Measurements from ENCODE around the gene ZMAT3.
A peak's percentile ranks its signal among the peaks of the same experiment; 100 is the strongest.

The ZMAT3 gene

DNA sequence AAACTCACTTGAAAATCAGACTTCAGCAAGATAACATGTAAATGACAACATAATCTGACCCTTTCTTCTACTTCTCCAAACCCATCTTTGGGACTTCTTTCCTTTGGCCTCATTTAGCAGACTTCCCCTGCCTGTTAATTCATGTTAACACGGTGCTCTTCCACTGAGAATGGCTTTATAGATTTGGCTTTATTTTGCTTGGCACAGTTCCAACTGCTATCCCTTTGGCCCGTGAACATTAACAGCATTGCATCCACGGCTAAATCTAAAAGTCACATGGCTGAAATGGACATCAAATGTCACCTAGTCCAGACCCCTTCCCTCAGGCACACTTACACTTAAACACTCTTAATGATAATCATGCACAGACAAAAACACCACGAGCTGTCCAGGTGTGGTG is 3.8 kb downstream of the ZMAT3 start:
- H3K9me3 ChIP-seq (ENCODE audit: control insufficient read depth, insufficient read depth, low read depth, low read length) = no peaks in the 10 kb centered on the region
- H3K4me3 ChIP-seq (ENCODE audit: low read depth, low read length) = no peak overlapping the region
- POLR2A ChIA-PET = no interaction called here
- H3K36me3 ChIP-seq (ENCODE audit: control insufficient read depth in 2 of 2, insufficient read depth in 1 of 2, low read length in 2 of 2) = peaks cover 6 to 27% of the 10 kb centered on the region in 2 experiments
- no peak overlapping the region for H3K27ac ChIP-seq (ENCODE audit: extremely low read depth, low read depth, low read length)
- peaks cover 10% of the 10 kb centered on the region for H3K4me1 ChIP-seq (ENCODE audit: control insufficient read depth, insufficient read depth, low read length)
- CTCF ChIA-PET = interaction anchor here (2.5 to 2.6 kb wide), 2 partner anchors 53 to 248 kb away, joined by 7 read pairs; no protein-coding TSS in a partner anchor
- TF ChIP-seq ZNF37A (tag by site-specific recombination; IDR thresholded peaks at IDR 0.05) (no peak), ZNF354C (tag by site-specific recombination; IDR thresholded peaks at IDR 0.05; ENCODE audit: borderline replicate concordance, low read depth) (no peak), ZBTB21 (tag by site-specific recombination; IDR thresholded peaks at IDR 0.05) (no peak), ZBTB8A (tag by site-specific recombination; IDR thresholded peaks at IDR 0.05) (no peak), ZSCAN30 (tag by site-specific recombination; IDR thresholded peaks at IDR 0.05) (peak; percentile 75), ZNF404 (tag by site-specific recombination; IDR thresholded peaks at IDR 0.05) (no peak), TRIM28 (IDR thresholded peaks at IDR 0.05; ENCODE audit: borderline replicate concordance, low read length) (peak; percentile 41; the same call in 1 of the 2 replicates), FEZF1 (tag by site-specific recombination; IDR thresholded peaks at IDR 0.05) (peak; percentile 75), BCL11B (tag by site-specific recombination; IDR thresholded peaks at IDR 0.05; ENCODE audit: low read depth) (no peak), SCRT1 (tag by site-specific recombination; IDR thresholded peaks at IDR 0.05; ENCODE audit: borderline replicate concordance) (no peak), HOXD13 (CRISPR knock-in tag; IDR thresholded peaks at IDR 0.05; ENCODE audit: borderline replicate concordance) (0 out of 2 replicates have a peak, but pooled peaks have one; percentile 64), ZNF596 (tag by site-specific recombination; IDR thresholded peaks at IDR 0.05) (peak; percentile 13; the same call in 1 of the 2 replicates), ZNF501 (tag by site-specific recombination; IDR thresholded peaks at IDR 0.05) (peak; percentile 53; the same call in 1 of the 2 replicates), KLF16 (tag by site-specific recombination; IDR thresholded peaks at IDR 0.05) (no peak), ZNF23 (tag by site-specific recombination; IDR thresholded peaks at IDR 0.05; ENCODE audit: borderline replicate concordance) (no peak), ZEB2 (tag by site-specific recombination; IDR thresholded peaks at IDR 0.05) (0 out of 2 replicates have a peak, but pooled peaks have one; percentile 34), GLIS2 (tag by site-specific recombination; IDR thresholded peaks at IDR 0.05) (no peak), ZNF146 (tag by site-specific recombination; IDR thresholded peaks at IDR 0.05) (no peak), ZBTB17 (tag by site-specific recombination; IDR thresholded peaks at IDR 0.05) (peak; percentile 38; the same call in 1 of the 2 replicates), SP7 (tag by site-specific recombination; IDR thresholded peaks at IDR 0.05) (peak; percentile 17; the same call in 1 of the 2 replicates), ZNF132 (tag by site-specific recombination; IDR thresholded peaks at IDR 0.05; ENCODE audit: borderline replicate concordance) (no peak), KLF10 (tag by site-specific recombination; IDR thresholded peaks at IDR 0.05) (peak; percentile 21; the same call in 1 of the 2 replicates)
- TF ChIP-seq, protein P1, sequence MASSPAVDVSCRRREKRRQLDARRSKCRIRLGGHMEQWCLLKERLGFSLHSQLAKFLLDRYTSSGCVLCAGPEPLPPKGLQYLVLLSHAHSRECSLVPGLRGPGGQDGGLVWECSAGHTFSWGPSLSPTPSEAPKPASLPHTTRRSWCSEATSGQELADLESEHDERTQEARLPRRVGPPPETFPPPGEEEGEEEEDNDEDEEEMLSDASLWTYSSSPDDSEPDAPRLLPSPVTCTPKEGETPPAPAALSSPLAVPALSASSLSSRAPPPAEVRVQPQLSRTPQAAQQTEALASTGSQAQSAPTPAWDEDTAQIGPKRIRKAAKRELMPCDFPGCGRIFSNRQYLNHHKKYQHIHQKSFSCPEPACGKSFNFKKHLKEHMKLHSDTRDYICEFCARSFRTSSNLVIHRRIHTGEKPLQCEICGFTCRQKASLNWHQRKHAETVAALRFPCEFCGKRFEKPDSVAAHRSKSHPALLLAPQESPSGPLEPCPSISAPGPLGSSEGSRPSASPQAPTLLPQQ (tag by site-specific recombination; IDR thresholded peaks at IDR 0.05) = 0 out of 2 replicates have a peak, but pooled peaks have one; percentile 29
- TF ChIP-seq, protein P2, sequence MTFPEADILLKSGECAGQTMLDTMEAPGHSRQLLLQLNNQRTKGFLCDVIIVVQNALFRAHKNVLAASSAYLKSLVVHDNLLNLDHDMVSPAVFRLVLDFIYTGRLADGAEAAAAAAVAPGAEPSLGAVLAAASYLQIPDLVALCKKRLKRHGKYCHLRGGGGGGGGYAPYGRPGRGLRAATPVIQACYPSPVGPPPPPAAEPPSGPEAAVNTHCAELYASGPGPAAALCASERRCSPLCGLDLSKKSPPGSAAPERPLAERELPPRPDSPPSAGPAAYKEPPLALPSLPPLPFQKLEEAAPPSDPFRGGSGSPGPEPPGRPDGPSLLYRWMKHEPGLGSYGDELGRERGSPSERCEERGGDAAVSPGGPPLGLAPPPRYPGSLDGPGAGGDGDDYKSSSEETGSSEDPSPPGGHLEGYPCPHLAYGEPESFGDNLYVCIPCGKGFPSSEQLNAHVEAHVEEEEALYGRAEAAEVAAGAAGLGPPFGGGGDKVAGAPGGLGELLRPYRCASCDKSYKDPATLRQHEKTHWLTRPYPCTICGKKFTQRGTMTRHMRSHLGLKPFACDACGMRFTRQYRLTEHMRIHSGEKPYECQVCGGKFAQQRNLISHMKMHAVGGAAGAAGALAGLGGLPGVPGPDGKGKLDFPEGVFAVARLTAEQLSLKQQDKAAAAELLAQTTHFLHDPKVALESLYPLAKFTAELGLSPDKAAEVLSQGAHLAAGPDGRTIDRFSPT (tag by site-specific recombination; IDR thresholded peaks at IDR 0.05) = 0 out of 2 replicates have a peak, but pooled peaks have one; percentile 21
- TF ChIP-seq, protein P3, sequence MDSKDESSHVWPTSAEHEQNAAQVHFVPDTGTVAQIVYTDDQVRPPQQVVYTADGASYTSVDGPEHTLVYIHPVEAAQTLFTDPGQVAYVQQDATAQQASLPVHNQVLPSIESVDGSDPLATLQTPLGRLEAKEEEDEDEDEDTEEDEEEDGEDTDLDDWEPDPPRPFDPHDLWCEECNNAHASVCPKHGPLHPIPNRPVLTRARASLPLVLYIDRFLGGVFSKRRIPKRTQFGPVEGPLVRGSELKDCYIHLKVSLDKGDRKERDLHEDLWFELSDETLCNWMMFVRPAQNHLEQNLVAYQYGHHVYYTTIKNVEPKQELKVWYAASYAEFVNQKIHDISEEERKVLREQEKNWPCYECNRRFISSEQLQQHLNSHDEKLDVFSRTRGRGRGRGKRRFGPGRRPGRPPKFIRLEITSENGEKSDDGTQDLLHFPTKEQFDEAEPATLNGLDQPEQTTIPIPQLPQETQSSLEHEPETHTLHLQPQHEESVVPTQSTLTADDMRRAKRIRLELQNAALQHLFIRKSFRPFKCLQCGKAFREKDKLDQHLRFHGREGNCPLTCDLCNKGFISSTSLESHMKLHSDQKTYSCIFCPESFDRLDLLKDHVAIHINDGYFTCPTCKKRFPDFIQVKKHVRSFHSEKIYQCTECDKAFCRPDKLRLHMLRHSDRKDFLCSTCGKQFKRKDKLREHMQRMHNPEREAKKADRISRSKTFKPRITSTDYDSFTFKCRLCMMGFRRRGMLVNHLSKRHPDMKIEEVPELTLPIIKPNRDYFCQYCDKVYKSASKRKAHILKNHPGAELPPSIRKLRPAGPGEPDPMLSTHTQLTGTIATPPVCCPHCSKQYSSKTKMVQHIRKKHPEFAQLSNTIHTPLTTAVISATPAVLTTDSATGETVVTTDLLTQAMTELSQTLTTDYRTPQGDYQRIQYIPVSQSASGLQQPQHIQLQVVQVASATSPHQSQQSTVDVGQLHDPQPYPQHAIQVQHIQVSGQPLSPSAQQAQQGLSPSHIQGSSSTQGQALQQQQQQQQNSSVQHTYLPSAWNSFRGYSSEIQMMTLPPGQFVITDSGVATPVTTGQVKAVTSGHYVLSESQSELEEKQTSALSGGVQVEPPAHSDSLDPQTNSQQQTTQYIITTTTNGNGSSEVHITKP (tag by site-specific recombination; IDR thresholded peaks at IDR 0.05) = 0 out of 2 replicates have a peak, but pooled peaks have one; percentile 39
- TF ChIP-seq, protein P4, sequence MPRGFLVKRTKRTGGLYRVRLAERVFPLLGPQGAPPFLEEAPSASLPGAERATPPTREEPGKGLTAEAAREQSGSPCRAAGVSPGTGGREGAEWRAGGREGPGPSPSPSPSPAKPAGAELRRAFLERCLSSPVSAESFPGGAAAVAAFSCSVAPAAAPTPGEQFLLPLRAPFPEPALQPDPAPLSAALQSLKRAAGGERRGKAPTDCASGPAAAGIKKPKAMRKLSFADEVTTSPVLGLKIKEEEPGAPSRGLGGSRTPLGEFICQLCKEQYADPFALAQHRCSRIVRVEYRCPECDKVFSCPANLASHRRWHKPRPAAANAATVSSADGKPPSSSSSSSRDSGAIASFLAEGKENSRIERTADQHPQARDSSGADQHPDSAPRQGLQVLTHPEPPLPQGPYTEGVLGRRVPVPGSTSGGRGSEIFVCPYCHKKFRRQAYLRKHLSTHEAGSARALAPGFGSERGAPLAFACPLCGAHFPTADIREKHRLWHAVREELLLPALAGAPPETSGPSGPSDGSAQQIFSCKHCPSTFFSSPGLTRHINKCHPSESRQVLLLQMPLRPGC (tag by site-specific recombination; IDR thresholded peaks at IDR 0.05) = no peak
- TF ChIP-seq, protein P5, sequence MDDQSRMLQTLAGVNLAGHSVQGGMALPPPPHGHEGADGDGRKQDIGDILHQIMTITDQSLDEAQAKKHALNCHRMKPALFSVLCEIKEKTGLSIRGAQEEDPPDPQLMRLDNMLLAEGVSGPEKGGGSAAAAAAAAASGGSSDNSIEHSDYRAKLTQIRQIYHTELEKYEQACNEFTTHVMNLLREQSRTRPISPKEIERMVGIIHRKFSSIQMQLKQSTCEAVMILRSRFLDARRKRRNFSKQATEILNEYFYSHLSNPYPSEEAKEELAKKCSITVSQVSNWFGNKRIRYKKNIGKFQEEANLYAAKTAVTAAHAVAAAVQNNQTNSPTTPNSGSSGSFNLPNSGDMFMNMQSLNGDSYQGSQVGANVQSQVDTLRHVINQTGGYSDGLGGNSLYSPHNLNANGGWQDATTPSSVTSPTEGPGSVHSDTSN (CRISPR knock-in tag; IDR thresholded peaks at IDR 0.05) = no peak

Data from HEK293 (cell line).